TTC549 (cell line): Measurements from ENCODE around the gene ARCN1.

ENCODE experiments used
- FAIRE-seq: peaks from 2 replicates; lab custom pipeline; 2012; peaks lifted over from hg19 to GRCh38; lab: Jason Lieb, UNC

ARCN1 gene

GRCh38 chr11:118572061-118572980 lies at the start of gene ARCN1:
Gene ARCN1 (plus strand): TSS chr11:118572409. CDS start chr11:118572548, 139 bp downstream.
- FAIRE-seq = no peak

GRCh38 chr11:118522571-118523072 lies 49.6 kb upstream of the ARCN1 start:
- FAIRE-seq = no peak

- no peak for FAIRE-seq
Measured at GRCh38 chr11:118524356-118524755, 47.9 kb upstream of the ARCN1 start.

GRCh38 chr11:118524757-118525470 lies 47.3 kb upstream of the ARCN1 start:
- no peak for FAIRE-seq

- FAIRE-seq = no peak
Measured at GRCh38 chr11:118526688-118527087, 45.5 kb upstream of the ARCN1 start.

GRCh38 chr11:118527109-118527508 lies 45.1 kb upstream of the ARCN1 start, which contains the start of gene TTC36:
Gene TTC36 (plus strand): TSS chr11:118527474. CDS start chr11:118527495, 21 bp downstream.
- no peak for FAIRE-seq

- FAIRE-seq = no peak
Measured at GRCh38 chr11:118528511-118528910, 43.7 kb upstream of the ARCN1 start.

GRCh38 chr11:118529584-118530175 lies 42.5 kb upstream of the ARCN1 start:
- FAIRE-seq = no peak

- no peak for FAIRE-seq
Measured at GRCh38 chr11:118530180-118530682, 42.0 kb upstream of the ARCN1 start.

- no peak for FAIRE-seq
Measured at GRCh38 chr11:118530683-118531596, 41.3 kb upstream of the ARCN1 start, which contains the start of gene TMEM25. Gene TMEM25 (plus strand): TSS chr11:118531192. CDS start chr11:118531802, 610 bp downstream.

- no peak for FAIRE-seq
Measured at GRCh38 chr11:118531597-118532084, 40.6 kb upstream of the ARCN1 start.

GRCh38 chr11:118532091-118532490 lies 40.1 kb upstream of the ARCN1 start:
- FAIRE-seq = no peak

GRCh38 chr11:118532852-118533768 lies 39.1 kb upstream of the ARCN1 start:
- FAIRE-seq = no peak

- no peak for FAIRE-seq
Measured at GRCh38 chr11:118533769-118534729, 38.2 kb upstream of the ARCN1 start.

GRCh38 chr11:118535261-118535660 lies 36.9 kb upstream of the ARCN1 start:
- no peak for FAIRE-seq

- FAIRE-seq = no peak
Measured at GRCh38 chr11:118536726-118537125, 35.5 kb upstream of the ARCN1 start.

GRCh38 chr11:118537409-118537980 lies 34.7 kb upstream of the ARCN1 start:
- FAIRE-seq = no peak

GRCh38 chr11:118544010-118544646 lies 28.1 kb upstream of the ARCN1 start:
- no peak for FAIRE-seq
